ENCODE measurements around the gene SLC49A3. TPM values are rescaled to one million over a fixed set of nuclear protein-coding genes. Genes with fewer than 3 reads are reported as not detected.
"Not testable (repeated sequence)": the region's sequence is repeated elsewhere in the genome, so short reads cannot be mapped to it uniquely, and the experiment has no call there.

SLC49A3 gene
- total RNA-seq, result 10 to 100 TPM; 14.9 to 27.1 (median 18.3) TPM

DNA sequence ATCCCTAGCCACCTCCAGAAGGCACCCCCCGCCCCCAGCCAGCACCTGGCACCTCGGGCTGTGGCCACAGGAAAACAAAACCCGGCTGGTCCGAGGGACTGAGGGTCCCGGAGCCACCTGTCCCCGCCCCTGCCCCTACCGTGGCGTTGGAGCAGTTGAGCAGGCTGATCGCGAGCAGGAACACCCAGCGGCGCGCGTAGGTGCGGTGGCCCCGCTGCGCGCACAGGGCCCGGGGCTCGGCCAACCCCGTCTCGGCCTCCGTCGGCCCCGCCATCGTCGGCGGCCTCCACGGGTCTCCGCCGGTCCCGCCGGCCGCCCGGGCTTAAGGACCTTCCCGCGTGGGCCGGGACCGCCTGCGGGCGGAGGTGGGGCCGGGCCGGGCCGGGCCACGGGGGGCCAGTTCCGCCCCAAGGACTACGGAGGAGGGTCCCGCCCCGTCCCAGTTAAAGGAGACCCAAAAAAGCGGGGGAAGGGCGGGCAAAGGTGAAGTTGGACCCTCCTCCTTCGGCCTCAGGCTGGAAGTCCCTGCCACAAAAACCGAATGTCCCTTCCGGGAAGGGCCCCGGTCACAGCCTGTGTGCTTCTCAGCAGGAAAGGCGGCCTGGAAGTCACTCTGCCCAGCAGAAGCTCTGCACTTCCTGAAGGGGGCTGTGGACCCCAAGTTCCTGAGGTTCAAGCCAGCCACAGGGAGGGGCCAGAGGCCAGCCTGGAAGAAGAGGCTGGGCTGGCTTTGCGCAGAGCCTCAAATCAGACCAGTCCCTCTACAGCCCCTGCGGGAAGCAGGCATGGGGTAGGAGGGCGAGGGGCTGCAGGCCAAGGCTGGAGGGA, at the start of gene SLC49A3:
Gene SLC49A3 (minus strand): TSS at position 298 of the 828 bp plus-strand sequence. CDS start 24 bp downstream, at position 274.
- Histone ChIP-seq H3K9me3 (no peaks in the 10 kb centered on the region), H3K4me1 (peaks cover 20 to 34% of the 10 kb centered on the region in 2 donors), H3K27me3 (no peaks in the 10 kb centered on the region), H3K27ac (peak within 1 kb of the TSS; percentile 55 to 84 (median 81)), H3K4me3 (replicated peaks in 1 of 3) (peak within 1 kb of the TSS; percentile 18 to 48 (median 31)), H3K36me3 (no peaks in the 10 kb centered on the region)
- TF ChIP-seq POLR2A (IDR thresholded peaks at IDR 0.05), result no peak
- TF ChIP-seq, protein P1, sequence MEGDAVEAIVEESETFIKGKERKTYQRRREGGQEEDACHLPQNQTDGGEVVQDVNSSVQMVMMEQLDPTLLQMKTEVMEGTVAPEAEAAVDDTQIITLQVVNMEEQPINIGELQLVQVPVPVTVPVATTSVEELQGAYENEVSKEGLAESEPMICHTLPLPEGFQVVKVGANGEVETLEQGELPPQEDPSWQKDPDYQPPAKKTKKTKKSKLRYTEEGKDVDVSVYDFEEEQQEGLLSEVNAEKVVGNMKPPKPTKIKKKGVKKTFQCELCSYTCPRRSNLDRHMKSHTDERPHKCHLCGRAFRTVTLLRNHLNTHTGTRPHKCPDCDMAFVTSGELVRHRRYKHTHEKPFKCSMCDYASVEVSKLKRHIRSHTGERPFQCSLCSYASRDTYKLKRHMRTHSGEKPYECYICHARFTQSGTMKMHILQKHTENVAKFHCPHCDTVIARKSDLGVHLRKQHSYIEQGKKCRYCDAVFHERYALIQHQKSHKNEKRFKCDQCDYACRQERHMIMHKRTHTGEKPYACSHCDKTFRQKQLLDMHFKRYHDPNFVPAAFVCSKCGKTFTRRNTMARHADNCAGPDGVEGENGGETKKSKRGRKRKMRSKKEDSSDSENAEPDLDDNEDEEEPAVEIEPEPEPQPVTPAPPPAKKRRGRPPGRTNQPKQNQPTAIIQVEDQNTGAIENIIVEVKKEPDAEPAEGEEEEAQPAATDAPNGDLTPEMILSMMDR (IDR thresholded peaks at IDR 0.05), result no peak
- peak; percentile 32 to 41 for DNase-seq
- WGBS, 2 donors, result 14 to 22% methylated on average over 14 to 17 of the region's 59 CpGs
- intact Hi-C loops (cut with DNase I), result no loop called here

DNA sequence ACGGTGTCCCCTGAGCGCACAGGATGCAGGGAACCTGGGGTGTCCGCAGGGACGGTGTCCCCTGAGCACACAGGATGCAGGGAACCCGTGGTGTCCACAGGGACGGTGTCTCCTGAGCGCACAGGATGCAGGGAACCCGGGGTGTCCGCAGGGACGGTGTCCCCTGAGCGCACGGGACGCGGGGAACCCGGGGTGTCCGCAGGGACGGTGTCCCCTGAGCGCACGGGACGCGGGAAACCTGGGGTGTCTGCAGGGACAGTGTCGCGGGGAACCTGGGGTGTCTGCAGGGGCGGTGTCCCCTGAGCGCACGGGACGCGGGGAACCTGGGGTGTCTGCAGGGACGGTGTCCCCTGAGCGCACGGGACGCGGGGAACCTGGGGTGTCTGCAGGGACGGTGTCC, 47.6 kb upstream of the SLC49A3 start:
- H3K9me3 ChIP-seq; H3K4me1 ChIP-seq; H3K27ac ChIP-seq; intact Hi-C loops (cut with DNase I); DNase-seq; H3K27me3 ChIP-seq; H3K4me3 ChIP-seq (replicated peaks in 1 of 3): not testable (repeated sequence)
- peaks cover 52 to 56% of the 10 kb centered on the region in 2 donors for H3K36me3 ChIP-seq
- 94% methylated on average over 24 to 31 of the region's 34 CpGs for WGBS, 2 donors

DNA sequence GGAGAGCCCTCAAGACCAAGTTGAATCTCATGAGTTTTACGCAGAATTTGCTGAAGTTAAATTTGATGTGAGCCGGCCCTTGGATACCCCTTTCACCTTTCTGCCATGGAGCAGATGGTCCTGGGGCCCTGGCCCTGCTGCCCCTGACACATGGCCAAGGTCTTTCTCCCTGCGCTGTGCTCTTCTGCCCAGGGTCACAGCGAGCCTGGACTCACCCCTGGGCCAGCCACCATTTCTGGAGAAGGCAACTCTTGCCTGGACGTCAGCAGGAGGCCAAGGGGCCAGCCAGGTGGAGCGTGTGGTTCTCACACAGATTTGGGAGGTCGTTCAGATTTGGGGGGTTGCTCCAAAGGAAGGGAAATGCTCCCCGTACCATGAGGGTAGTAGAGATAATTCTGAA, 46.6 kb upstream of the SLC49A3 start:
- TF ChIP-seq POLR2A (IDR thresholded peaks at IDR 0.05), result no peak
- TF ChIP-seq, protein P1 (IDR thresholded peaks at IDR 0.05), result no peak
- WGBS, 2 donors, result 96 to 99% methylated on average over 7 to 8 of the region's 8 CpGs
- Histone ChIP-seq H3K27ac (no peak overlapping the region), H3K4me1 (no peaks in the 10 kb centered on the region), H3K9me3 (no peaks in the 10 kb centered on the region), H3K36me3 (peaks cover 53 to 58% of the 10 kb centered on the region in 2 donors), H3K4me3 (replicated peaks in 1 of 3) (no peak overlapping the region), H3K27me3 (no peaks in the 10 kb centered on the region)
- intact Hi-C loops (cut with DNase I), result no loop called here
- DNase-seq, result no peak

DNA sequence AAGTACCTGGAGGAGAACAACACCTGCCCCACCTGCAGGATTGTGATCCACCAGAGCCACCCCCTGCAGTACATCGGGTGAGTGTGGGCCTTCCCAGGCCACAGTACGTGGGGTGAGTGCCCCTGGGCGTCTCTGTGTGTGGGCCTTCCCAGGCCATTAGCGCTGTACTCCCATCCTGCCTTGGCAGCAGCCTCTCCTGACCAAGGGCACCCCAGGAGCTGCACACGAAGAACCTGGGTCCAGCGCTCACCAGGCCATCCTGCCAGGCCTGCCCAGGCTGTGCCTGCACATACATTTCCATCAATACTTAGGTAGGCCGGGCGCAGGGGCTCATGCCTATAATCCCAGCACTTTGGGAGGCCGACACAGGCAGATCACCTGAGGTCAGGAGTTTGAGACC, 46.0 kb upstream of the SLC49A3 start:
- no peak overlapping the region for H3K27ac ChIP-seq
- intact Hi-C loops (cut with DNase I), result no loop called here
- H3K4me3 ChIP-seq (replicated peaks in 1 of 3), result no peak overlapping the region
- no peaks in the 10 kb centered on the region for H3K27me3 ChIP-seq
- no peak for DNase-seq
- no peaks in the 10 kb centered on the region for H3K4me1 ChIP-seq
- TF ChIP-seq, protein P1 (IDR thresholded peaks at IDR 0.05), result no peak
- TF ChIP-seq POLR2A (IDR thresholded peaks at IDR 0.05), result no peak
- 95 to 97% methylated on average over 4 to 9 of the region's 9 CpGs for WGBS, 2 donors
- H3K36me3 ChIP-seq, result peaks cover 55 to 61% of the 10 kb centered on the region in 2 donors
- no peaks in the 10 kb centered on the region for H3K9me3 ChIP-seq

DNA sequence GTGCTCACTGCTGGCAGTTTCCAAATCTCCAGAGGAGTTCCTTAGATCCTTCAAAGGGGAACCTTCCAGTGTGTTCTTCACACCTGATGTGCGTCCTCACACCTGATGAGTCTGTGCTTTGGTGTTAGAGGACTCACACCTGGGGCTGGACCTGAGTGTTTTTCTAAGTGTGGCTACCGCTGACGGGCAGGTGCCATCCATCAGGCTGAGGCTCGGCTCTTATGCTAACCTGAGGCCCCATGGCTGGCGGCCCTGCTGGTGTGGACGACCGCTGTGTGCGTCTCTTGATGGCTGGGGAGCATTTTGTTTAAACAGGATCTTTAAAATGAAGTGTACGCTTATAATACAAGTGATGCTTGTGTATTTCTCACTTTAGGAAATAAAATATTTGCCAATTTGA, 45.1 kb upstream of the SLC49A3 start:
- H3K4me3 ChIP-seq (replicated peaks in 1 of 3), result no peak overlapping the region
- intact Hi-C loops (cut with DNase I), result no loop called here
- peaks cover 55 to 60% of the 10 kb centered on the region in 2 donors for H3K36me3 ChIP-seq
- WGBS, 2 donors, result 92 to 93% methylated on average over 9 of the region's 9 CpGs
- no peaks in the 10 kb centered on the region for H3K4me1 ChIP-seq
- no peak for DNase-seq
- H3K27ac ChIP-seq, result no peak overlapping the region
- no peaks in the 10 kb centered on the region for H3K27me3 ChIP-seq
- TF ChIP-seq, protein P1 (IDR thresholded peaks at IDR 0.05), result no peak
- no peak for TF ChIP-seq POLR2A (IDR thresholded peaks at IDR 0.05)
- H3K9me3 ChIP-seq, result no peaks in the 10 kb centered on the region
